H1 (cell line): ENCODE measurements around the gene PRICKLE2. TPM values are rescaled to one million over a fixed set of nuclear protein-coding genes. Genes with fewer than 3 reads are reported as not detected.

ENCODE experiments used
- CTCF ChIA-PET: fragments of 300-600 bp; sonication (Branson Sonifier 250); formaldehyde crosslinking; loops from one replicate; lab custom pipeline; 2021; ENCODE audit not compliant: partially characterized antibody; lab: Charles Lee
- POLR2A ChIA-PET: fragments of 300-600 bp; sonication (Branson Sonifier 250); formaldehyde crosslinking; loops from one replicate; lab custom pipeline; 2021; ENCODE audit warnings: inconsistent platforms; ENCODE audit not compliant: partially characterized antibody; lab: Charles Lee
- DNase-seq, 2 experiments: peaks; one replicate each; pipeline versions ENCODE4 v3.0.0 to v3.0.0-alpha.2; 2010 to 2022; ENCODE audit warnings: low spot score in 2 of 2, low read depth in 1 of 2, mixed read lengths in 1 of 2
- FAIRE-seq: peaks from 2 replicates; lab custom pipeline; 2011; peaks lifted over from hg19 to GRCh38; lab: Jason Lieb, UNC
- H2AFZ ChIP-seq: 2 replicates; pipeline ENCODE4 v1.8.1; 2012; ENCODE audit warnings: low read length, inconsistent platforms
- H2AK5ac ChIP-seq: 2 replicates; pipeline ENCODE4 v1.6.1; 2013; ENCODE audit warnings: low read depth, low read length
- H2BK120ac ChIP-seq: replicated peaks from 2 replicates; pipeline ENCODE3; 2013; ENCODE audit warnings: low read depth, low read length, inconsistent platforms
- H2BK12ac ChIP-seq: 2 replicates; pipeline ENCODE4 v1.6.1; 2013; ENCODE audit warnings: low read depth, low read length
- H2BK15ac ChIP-seq: 2 replicates; pipeline ENCODE4 v1.6.1; 2013; ENCODE audit warnings: low read length
- H2BK20ac ChIP-seq: 2 replicates; pipeline ENCODE4 v1.6.1; 2013; ENCODE audit warnings: low read length
- H2BK5ac ChIP-seq: 2 replicates; pipeline ENCODE4 v1.6.1; 2013; ENCODE audit warnings: low read depth, low read length
- H3K14ac ChIP-seq: 2 replicates; pipeline ENCODE4 v1.6.1; 2013; ENCODE audit warnings: inconsistent platforms; ENCODE audit not compliant: insufficient read length
- H3K18ac ChIP-seq: 2 replicates; pipeline ENCODE4 v1.6.1; 2013; ENCODE audit warnings: low read length; ENCODE audit errors: extremely low read depth
- H3K23ac ChIP-seq: 2 replicates; pipeline ENCODE4 v1.6.1; 2013; ENCODE audit warnings: inconsistent platforms; ENCODE audit not compliant: insufficient read length
- H3K23me2 ChIP-seq: 2 replicates; pipeline ENCODE4 v1.6.1; 2013; ENCODE audit warnings: low read depth, low read length
- H3K27ac ChIP-seq: 2 replicates; pipeline ENCODE4 v1.6.1; 2011; ENCODE audit warnings: low read depth, low read length, inconsistent platforms
- H3K27me3 ChIP-seq, 4 experiments: replicated peaks in 1 of 4; 1 replicate in 1 of 4; 2 replicates in 3 of 4; pipeline versions ENCODE4 v1.6.1 to v1.8.1; 2011 to 2013; ENCODE audit warnings: low read length in 3 of 4, mild to moderate bottlenecking in 3 of 4, inconsistent platforms in 2 of 4, mixed read lengths in 2 of 4, moderate library complexity in 1 of 4; ENCODE audit not compliant: control insufficient read depth in 3 of 4, insufficient read depth in 3 of 4; ENCODE audit errors: extremely low read depth in 1 of 4
- H3K36me3 ChIP-seq, 4 experiments: 2 replicates each; pipeline versions ENCODE4 v1.6.1 to v1.8.1; 2011 to 2013; ENCODE audit warnings: mild to moderate bottlenecking in 4 of 4, low read length in 3 of 4, moderate library complexity in 2 of 4, control low read depth in 1 of 4, inconsistent platforms in 1 of 4; ENCODE audit not compliant: insufficient read depth in 4 of 4, control insufficient read depth in 2 of 4
- H3K4ac ChIP-seq: replicated peaks from 2 replicates; pipeline ENCODE3; 2013; ENCODE audit warnings: low read length, low read depth, mixed read lengths, inconsistent platforms; ENCODE audit not compliant: insufficient read length
- H3K4me1 ChIP-seq, 4 experiments: replicated peaks in 1 of 4; 1 replicate in 1 of 4; 2 replicates in 3 of 4; pipeline versions ENCODE4 v1.6.1 to v1.8.1; 2011 to 2013; ENCODE audit warnings: low read length in 3 of 4, inconsistent platforms in 2 of 4, mixed read lengths in 1 of 4; ENCODE audit not compliant: insufficient read depth in 4 of 4, control insufficient read depth in 3 of 4
- H3K4me2 ChIP-seq, 2 experiments: 2 replicates each; pipeline versions ENCODE4 v1.6.1 to v1.8.1; 2011 to 2013; ENCODE audit warnings: low read depth in 2 of 2, low read length in 2 of 2, control low read depth in 1 of 2, inconsistent platforms in 1 of 2, mild to moderate bottlenecking in 1 of 2; ENCODE audit not compliant: insufficient read depth in 1 of 2
- H3K4me3 ChIP-seq, 4 experiments: fragments of 200-600, 300-600 bp in 1 of 4; sonication (generic), shearing (Covaris generic), sonication (Bioruptor Twin) in 1 of 4; 2 replicates each; pipeline versions ENCODE4 v1.5.1 to v1.8.1; 2011 to 2016; ENCODE audit warnings: low read length in 4 of 4, low read depth in 3 of 4, control low read depth in 2 of 4, inconsistent platforms in 2 of 4, mild to moderate bottlenecking in 2 of 4, mixed read lengths in 1 of 4, moderate library complexity in 1 of 4; ENCODE audit not compliant: insufficient read depth in 2 of 4; ENCODE audit errors: extremely low read depth in 1 of 4
- H3K56ac ChIP-seq: replicated peaks from 2 replicates; pipeline ENCODE3; 2013; ENCODE audit warnings: low read depth, mild to moderate bottlenecking, mixed read lengths, low read length, inconsistent platforms; ENCODE audit not compliant: insufficient read length
- H3K79me1 ChIP-seq: 2 replicates; pipeline ENCODE4 v1.6.1; 2013; ENCODE audit warnings: low read depth, low read length, control low read depth
- H3K79me2 ChIP-seq, 2 experiments: 2 replicates each; pipeline versions ENCODE4 v1.6.1 to v1.8.1; 2012 to 2013; ENCODE audit warnings: low read length in 2 of 2, mild to moderate bottlenecking in 2 of 2, inconsistent platforms in 1 of 2; ENCODE audit not compliant: insufficient read depth in 2 of 2, control insufficient read depth in 1 of 2
- H3K9ac ChIP-seq, 4 experiments: replicated peaks in 1 of 4; 1 replicate in 1 of 4; 2 replicates in 3 of 4; pipeline versions ENCODE4 v1.6.1 to v1.8.1; 2011 to 2013; ENCODE audit warnings: low read depth in 3 of 4, low read length in 3 of 4, control low read depth in 2 of 4, mild to moderate bottlenecking in 2 of 4, moderate library complexity in 2 of 4, inconsistent platforms in 1 of 4; ENCODE audit errors: extremely low read depth in 1 of 4
- H3K9me3 ChIP-seq, 2 experiments: 2 replicates each; pipeline versions ENCODE4 v1.6.1 to v1.8.1; 2012 to 2013; ENCODE audit warnings: mild to moderate bottlenecking in 2 of 2, moderate library complexity in 2 of 2, control low read depth in 1 of 2, inconsistent platforms in 1 of 2, low read depth in 1 of 2, low read length in 1 of 2, mixed read lengths in 1 of 2; ENCODE audit not compliant: insufficient read depth in 2 of 2
- H4K20me1 ChIP-seq, 2 experiments: replicated peaks in 1 of 2; 2 replicates each; pipeline versions ENCODE3 to v1.8.1; 2011 to 2013; ENCODE audit warnings: inconsistent platforms in 2 of 2, low read length in 2 of 2, mild to moderate bottlenecking in 1 of 2; ENCODE audit not compliant: insufficient read depth in 2 of 2, control insufficient read depth in 1 of 2
- H4K5ac ChIP-seq: 2 replicates; pipeline ENCODE4 v1.6.1; 2013; ENCODE audit warnings: low read length, low read depth, mixed read lengths, inconsistent platforms; ENCODE audit not compliant: insufficient read length
- H4K8ac ChIP-seq: 2 replicates; pipeline ENCODE4 v1.8.0; 2013; ENCODE audit warnings: mild to moderate bottlenecking, moderate library complexity, low read length, inconsistent platforms; ENCODE audit not compliant: insufficient read depth; ENCODE audit errors: extremely low read depth
- H4K91ac ChIP-seq: replicated peaks from 2 replicates; pipeline ENCODE3; 2013; ENCODE audit warnings: low read length, mixed read lengths, inconsistent platforms; ENCODE audit not compliant: insufficient read length
- ATF3 ChIP-seq: IDR thresholded peaks from 2 replicates; pipeline ENCODE4 v1.6.1; 2011; ENCODE audit warnings: low read depth, mild to moderate bottlenecking, low read length; ENCODE audit not compliant: insufficient read depth
- CBX5 ChIP-seq: fragments of 300-800, 300-1000 bp; sonication (generic); IDR thresholded peaks from 2 replicates; pipeline ENCODE4 v1.7.1; 2016; ENCODE audit warnings: antibody characterized with exemption, low read length, low read depth
- EGR1 ChIP-seq: IDR thresholded peaks from 2 replicates; pipeline ENCODE4 v1.6.1; 2011; ENCODE audit warnings: low read depth, low read length, borderline replicate concordance
- EZH2 ChIP-seq: fragments of 200-600 bp; sonication (generic); IDR thresholded peaks from 2 replicates; pipeline ENCODE4 v1.7.1; 2012; ENCODE audit warnings: low read depth, mild to moderate bottlenecking, moderate library complexity, low read length, inconsistent platforms; ENCODE audit not compliant: severe bottlenecking
- HDAC2 ChIP-seq, 2 experiments: fragments of 300-600 bp in 1 of 2; sonication (generic) in 1 of 2; IDR thresholded peaks; 2 replicates each; pipeline ENCODE4 v1.6.1; 2011 to 2012; ENCODE audit warnings: low read depth in 2 of 2, low read length in 2 of 2, mild to moderate bottlenecking in 2 of 2, moderate library complexity in 2 of 2, borderline replicate concordance in 1 of 2, inconsistent platforms in 1 of 2
- JUND ChIP-seq: IDR thresholded peaks from 2 replicates; pipeline ENCODE4 v1.6.1; 2011; ENCODE audit warnings: mild to moderate bottlenecking, improper control_type of control experiment, low read length
- KDM5A ChIP-seq: fragments of 200-600 bp; IDR thresholded peaks from 2 replicates; pipeline ENCODE4 v1.7.1; 2012; ENCODE audit warnings: mild to moderate bottlenecking, low read length, inconsistent platforms, mixed read lengths
- SP2 ChIP-seq: IDR thresholded peaks from 2 replicates; pipeline ENCODE4 v1.6.1; 2012; ENCODE audit warnings: mild to moderate bottlenecking, low read length, inconsistent platforms
- SRF ChIP-seq: IDR thresholded peaks from 2 replicates; pipeline ENCODE4 v1.6.1; 2011; ENCODE audit warnings: mild to moderate bottlenecking, low read depth, low read length, moderate library complexity
- WGBS, 2 experiments: shearing (Covaris generic) in 1 of 2; methylation state at CpG; one replicate each; pipeline versions ENCODE4 v1.1.6 to v1.1.7; 2013 to 2015; ENCODE audit warnings: low lambda C conversion rate in 2 of 2, mixed read lengths in 2 of 2, inconsistent platforms in 1 of 2, low coverage in 1 of 2, missing lambda C conversion rate in 1 of 2; ENCODE audit not compliant: insufficient replicate concordance in 2 of 2, insufficient coverage in 1 of 2, insufficient read length in 1 of 2; ENCODE audit errors: extremely low coverage in 1 of 2, missing lambda C conversion rate in 1 of 2; 5-methylcytosine and 5-hydroxymethylcytosine counted together
- polyA plus RNA-seq, 7 experiments: library from polyadenylated mRNA; depleted of rRNA in 3 of 7; stranded (reverse) in 5 of 7; unstranded in 2 of 7; fragments of >200 nt in 5 of 7; fragments of 200-250 nt in 2 of 7; gene quantifications; 1 replicate in 5 of 7; 2 replicates in 1 of 7; 4 replicates in 1 of 7; pipeline versions ENCODE4 v1.2.1 to v1.2.3, GENCODE V29; 2011 to 2013; ENCODE audit warnings: missing spikeins in 2 of 7, mixed read lengths in 2 of 7
- total RNA-seq: library from RNA; stranded (reverse); fragmentation: NEBNext Ultra II Directional; extraction: Animal tissue kit (Norgen Biotek cat#: 25700); gene quantifications from 2 replicates; pipeline ENCODE4 v1.2.1, GENCODE V29; 2021

Gene PRICKLE2
- total and polyA plus RNA-seq, 2 of the 8 experiments (the other 6 are each of a cell fraction or from before 2014, with no cell fraction given) = 2.9 to 8.0 TPM

DNA sequence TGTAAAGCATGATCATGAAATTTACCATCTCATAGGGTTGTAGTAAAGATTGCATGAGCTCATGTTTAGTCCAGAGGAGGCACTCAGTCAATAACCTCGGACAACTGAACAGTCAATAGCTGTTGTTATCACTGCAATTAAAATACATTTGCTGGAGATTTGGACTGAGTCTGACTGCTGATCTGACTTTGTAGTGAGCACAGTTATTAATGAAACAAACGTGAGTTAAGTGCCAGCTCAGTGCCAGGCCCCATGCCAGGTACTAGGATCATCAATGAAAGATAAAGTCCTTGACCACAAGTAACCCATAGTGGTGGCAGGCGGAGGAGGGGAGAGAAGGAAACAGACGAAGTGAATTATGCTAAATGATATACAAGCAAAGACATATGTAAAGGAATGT, 43.7 kb upstream of the PRICKLE2 start:
- Histone ChIP-seq H3K56ac (no peak overlapping the region), H2AFZ (no peak overlapping the region), H2BK15ac (no peak overlapping the region), H3K79me1 (no peaks in the 10 kb centered on the region), H3K4me2 (no peak overlapping the region; a peak in 1 of 4 replicates), H3K27me3 (no peaks in the 10 kb centered on the region), H2BK20ac (no peak overlapping the region), H2BK12ac (no peak overlapping the region), H3K4me1 (peaks cover 0 to 18% (median 9%) of the 10 kb centered on the region in 4 experiments; a peak in 4 of 7 replicates), H3K36me3 (no peaks in the 10 kb centered on the region), H3K9me3 (peaks cover 0 to 3% of the 10 kb centered on the region in 2 experiments; a peak in 1 of 4 replicates), H4K20me1 (no peaks in the 10 kb centered on the region), H3K14ac (no peak overlapping the region), H2BK120ac (no peak overlapping the region), H3K79me2 (no peaks in the 10 kb centered on the region), H3K4ac (no peak overlapping the region), H4K5ac (no peak overlapping the region), H3K27ac (no peak overlapping the region), H3K9ac (no peak overlapping the region), H2AK5ac (no peak overlapping the region), H3K23ac (no peak overlapping the region), H2BK5ac (no peak overlapping the region), H4K8ac (no peak overlapping the region), H4K91ac (no peak overlapping the region), H3K18ac (no peak overlapping the region), H3K4me3 (no peak overlapping the region), H3K23me2 (no peaks in the 10 kb centered on the region)
- FAIRE-seq (no peak), DNase-seq (no peak)
- ChIA-PET CTCF (interaction anchor here (1.0 to 4.0 kb wide), 7 partner anchors 11 to 216 kb away, joined by 3 to 20 read pairs (median 8); partner anchors contain the start of gene PRICKLE2), POLR2A (no interaction called here)
- TF ChIP-seq EGR1 = no peak
- no peak for TF ChIP-seq CBX5
- no peak for TF ChIP-seq EZH2
- TF ChIP-seq SP2 = no peak
- TF ChIP-seq KDM5A = no peak
- TF ChIP-seq JUND = no peak
- TF ChIP-seq HDAC2 (IDR thresholded peaks at IDR 0.05; ENCODE audit: borderline replicate concordance in 1 of 2, low read depth in 2 of 2, low read length in 2 of 2) = no peak
- TF ChIP-seq SRF = no peak
- TF ChIP-seq ATF3 = no peak
- WGBS, 2 experiments = 88% methylated on average over 4 of the region's 4 CpGs; no CpG with 5 or more reads in 1 of the 2 experiments
